HUDEP-2 (cell line): ENCODE measurements around the gene TRIO.

Source experiments
- DNase-seq, 76 experiments: peaks; one replicate each; lab custom pipeline; 2025; ENCODE audit not compliant: unreplicated experiment in 76 of 76; lab: John Stamatoyannopoulos, UW

Gene TRIO

GRCh38 chr5:14342306-14342705, 199.2 kb downstream of the TRIO start:
- no peak for DNase-seq

- no peak for DNase-seq
These were observed 200.2 kb downstream of the TRIO start for GRCh38 chr5:14343376-14343775.

GRCh38 chr5:14347522-14347921, 204.4 kb downstream of the TRIO start:
- DNase-seq = no peak

GRCh38 chr5:14348142-14348541, 205.0 kb downstream of the TRIO start:
- no peak for DNase-seq

DNA sequence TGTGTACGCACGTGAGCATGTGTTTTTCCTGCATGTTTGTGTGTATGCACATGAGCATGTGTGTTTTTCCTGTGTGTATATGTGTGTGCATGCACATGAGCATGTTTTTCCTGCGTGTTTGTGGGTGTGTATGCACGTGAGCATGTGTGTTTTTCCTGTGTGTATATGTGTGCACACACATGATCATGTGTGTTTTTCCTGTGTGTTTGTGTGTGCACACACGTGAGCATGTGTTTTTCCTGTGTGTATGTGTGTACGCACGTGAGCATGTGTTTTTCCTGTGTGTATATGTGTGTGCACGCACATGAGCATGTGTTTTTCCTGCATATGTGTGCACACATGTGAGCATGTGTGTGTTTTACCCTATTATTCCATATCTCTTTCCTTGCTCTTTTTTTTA, 205.9 kb downstream of the TRIO start:
- no peak for DNase-seq

DNA sequence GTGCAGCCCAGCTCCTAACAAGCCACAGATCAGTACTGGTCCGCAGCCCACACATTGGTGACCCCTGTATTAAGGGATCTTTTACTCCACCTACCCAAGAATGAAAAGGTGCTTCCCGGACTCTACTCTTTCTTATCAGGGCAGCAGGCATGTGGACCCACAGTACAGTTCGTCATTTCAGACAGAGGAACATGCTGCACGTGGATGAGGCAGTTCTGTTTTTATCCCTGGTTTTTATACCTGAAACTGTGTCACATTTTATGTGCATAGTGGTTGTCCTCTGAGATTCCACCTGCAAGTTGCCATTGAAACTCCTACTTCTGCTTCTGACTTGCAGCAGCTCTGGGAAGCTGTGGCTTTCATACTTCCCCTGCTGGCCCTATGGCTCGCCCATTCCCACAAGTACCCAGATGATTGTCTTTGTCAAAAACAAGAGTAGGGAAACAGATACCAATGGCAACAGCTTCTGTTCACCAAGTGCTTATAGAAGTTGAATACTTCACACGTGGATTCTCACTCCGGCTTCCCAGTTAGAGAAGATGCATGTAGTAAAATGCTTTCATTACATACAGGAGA, 208.0 kb downstream of the TRIO start:
- DNase-seq = no peak

DNA sequence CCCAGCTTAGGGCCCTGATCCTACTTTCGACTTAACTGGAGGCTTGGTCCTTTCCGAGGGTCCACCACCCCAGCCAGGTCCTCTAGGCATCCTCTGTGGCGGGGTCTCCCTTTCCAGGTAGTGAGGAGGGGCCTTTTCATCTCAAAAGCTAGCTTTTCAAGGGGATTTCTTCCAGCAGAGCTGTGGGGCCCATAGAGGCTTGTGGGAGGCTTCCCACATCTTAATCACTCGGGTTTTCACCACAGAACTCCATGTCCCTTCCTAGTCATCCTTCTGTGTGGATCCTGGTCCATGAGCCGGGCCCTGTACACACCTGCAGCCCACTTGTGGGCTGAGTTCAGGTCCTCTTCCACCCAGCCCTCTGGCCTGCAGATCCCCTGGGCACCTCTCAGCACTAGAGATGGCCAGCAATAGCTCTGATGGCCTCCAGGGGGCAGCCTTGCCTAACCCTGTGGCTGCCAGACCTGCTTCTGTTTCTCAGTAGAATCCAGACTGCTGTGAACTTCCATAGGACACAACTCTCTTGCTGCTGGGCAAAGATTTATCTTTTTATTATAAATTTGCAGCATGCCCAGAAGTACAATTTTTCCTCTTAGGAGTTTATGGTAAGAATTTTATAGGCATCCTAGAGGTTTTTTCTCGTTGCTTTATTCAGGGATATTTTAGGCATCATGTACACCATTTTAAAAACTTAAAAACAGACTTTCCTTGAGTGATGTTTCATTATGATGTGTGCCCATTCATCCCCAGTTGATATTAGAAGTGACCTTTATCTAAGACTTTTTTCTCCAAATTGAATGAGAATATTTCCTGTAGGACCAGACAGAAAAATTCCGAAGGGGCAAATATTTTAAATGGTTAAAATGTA, 208.9 kb downstream of the TRIO start:
- peak in 40 of 76 experiments; percentile 2 to 54 (median 24) for DNase-seq

GRCh38 chr5:14353726-14354474, 210.8 kb downstream of the TRIO start:
- no peak for DNase-seq

DNA sequence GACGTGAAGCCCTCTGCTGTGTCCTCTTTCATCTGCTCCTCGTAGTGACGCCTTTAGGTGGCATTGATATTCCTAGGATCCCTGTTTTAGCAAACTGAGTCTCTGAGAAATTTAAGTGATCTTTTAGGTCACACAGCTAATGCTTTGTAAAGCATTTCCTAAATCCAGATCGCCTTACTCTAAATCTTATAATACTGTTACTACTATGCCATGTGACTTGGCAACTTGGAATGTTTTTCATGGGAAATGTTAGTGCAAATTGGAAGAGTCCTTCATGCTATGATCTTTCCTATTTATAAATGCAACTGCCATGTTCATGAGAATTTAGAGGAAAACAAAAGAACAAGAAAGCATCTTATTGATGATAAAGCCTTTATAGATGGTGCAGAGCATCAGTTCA, 212.2 kb downstream of the TRIO start:
- DNase-seq = no peak

- no peak for DNase-seq
These were observed 213.2 kb downstream of the TRIO start for GRCh38 chr5:14356305-14356704.

GRCh38 chr5:14357441-14357840, 214.3 kb downstream of the TRIO start:
- DNase-seq = no peak

- no peak for DNase-seq
These were observed 214.7 kb downstream of the TRIO start for GRCh38 chr5:14357851-14358250.

DNA sequence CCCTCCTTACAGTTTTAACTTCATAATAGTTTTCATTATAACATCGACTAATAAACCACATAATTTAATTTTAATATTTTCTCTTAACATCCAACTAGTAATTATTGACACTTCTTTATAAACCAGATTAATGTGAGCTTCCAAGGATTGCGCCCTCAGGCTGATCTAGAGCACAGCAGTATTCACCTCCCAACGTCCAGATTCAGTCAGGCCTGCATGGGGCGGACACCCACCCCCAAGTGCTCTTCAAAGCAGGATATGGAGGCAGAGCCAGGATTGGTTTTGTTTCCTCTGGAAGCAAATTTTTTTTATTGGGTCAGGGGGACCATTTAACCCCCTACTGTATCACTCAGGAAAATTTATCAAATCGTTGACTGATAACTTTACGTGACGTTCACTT, 215.4 kb downstream of the TRIO start:
- DNase-seq = no peak

GRCh38 chr5:14359069-14360043, 216.2 kb downstream of the TRIO start:
- DNase-seq = no peak

GRCh38 chr5:14362491-14362890, 219.3 kb downstream of the TRIO start:
- no peak for DNase-seq

DNA sequence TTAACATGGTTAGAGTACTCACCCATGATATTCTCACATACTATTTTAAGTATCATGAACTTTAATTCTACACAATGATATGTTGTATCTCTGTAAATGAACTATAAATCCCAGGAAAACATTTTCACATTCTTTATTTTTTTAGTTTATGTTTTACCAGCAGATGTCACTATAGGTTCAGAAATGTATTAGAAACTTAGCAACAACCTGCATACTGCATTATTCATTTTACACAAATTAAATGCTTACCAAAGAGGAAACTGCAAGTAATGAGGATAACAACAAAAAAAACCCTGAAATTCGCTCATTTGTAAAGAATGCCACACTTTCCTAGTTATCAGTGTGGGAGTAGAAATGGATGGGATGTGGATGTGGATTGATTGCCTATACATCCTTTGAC, 221.0 kb downstream of the TRIO start:
- peak in 4 of 76 experiments; percentile 1 to 14 (median 4) for DNase-seq

GRCh38 chr5:14364576-14365472, 221.7 kb downstream of the TRIO start:
- peak in 1 of 76 experiments; percentile 3 for DNase-seq

GRCh38 chr5:14365831-14366430, 222.8 kb downstream of the TRIO start:
- no peak for DNase-seq

DNA sequence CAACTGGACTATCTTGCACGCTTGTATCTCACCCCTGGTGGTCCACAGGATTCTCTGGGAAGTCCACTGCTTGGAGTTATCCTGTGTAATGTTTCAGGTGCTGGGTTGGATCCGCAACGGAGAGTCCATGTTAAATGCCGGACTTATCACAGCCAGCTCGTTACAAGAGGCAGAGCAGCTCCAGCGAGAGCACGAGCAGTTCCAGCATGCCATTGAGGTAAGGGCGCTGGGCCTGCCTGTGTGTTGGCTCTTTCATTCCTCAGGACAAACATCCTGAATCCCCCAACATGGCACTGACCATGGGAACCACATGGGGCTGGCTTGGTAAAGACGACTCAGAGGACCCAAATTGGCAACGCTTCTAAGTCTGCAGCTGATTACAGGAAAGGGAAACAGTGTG, 223.6 kb downstream of the TRIO start:
- no peak for DNase-seq
